Breast epithelium (tissue), 4 donors: ENCODE measurements around the gene PAOX. TPM values are rescaled to one million over a fixed set of nuclear protein-coding genes. Genes with fewer than 3 reads are reported as not detected.
A peak's percentile ranks its signal among the peaks of the same experiment; 100 is the strongest.

Experiments
- DNase-seq, 2 donors: peaks; one replicate each; pipeline ENCODE4 v3.0.0-alpha.2; 2019; ENCODE audit warnings: low spot score in 2 of 2
- H3K27ac ChIP-seq, 2 donors: fragments of 200-600 bp; sonication (generic) in 1 of 2; one replicate each; pipeline ENCODE4 v1.5.1; 2016 to 2019; ENCODE audit warnings: mild to moderate bottlenecking in 1 of 2
- H3K27me3 ChIP-seq, 2 donors: fragments of 200-600 bp; sonication (generic) in 1 of 2; one replicate each; pipeline versions ENCODE4 v1.5.1 to v1.6.0; 2017 to 2019; ENCODE audit warnings: control low read depth in 1 of 2, mild to moderate bottlenecking in 1 of 2
- H3K36me3 ChIP-seq: fragments of 200-600 bp; one replicate; pipeline ENCODE4 v1.5.1; 2019
- H3K4me1 ChIP-seq, 2 donors: fragments of 200-600 bp; sonication (generic); one replicate each; pipeline ENCODE4 v1.5.1; 2016 to 2019; ENCODE audit warnings: control low read depth in 1 of 2
- H3K4me3 ChIP-seq, 3 donors: fragments of 200-600 bp; sonication (generic); 1 replicate in 2 of 3; 2 replicates in 1 of 3; pipeline ENCODE4 v1.5.1; 2016 to 2019; ENCODE audit warnings: mild to moderate bottlenecking in 3 of 3, moderate library complexity in 2 of 3
- H3K9me3 ChIP-seq, 2 donors: fragments of 200-600 bp; sonication (generic) in 1 of 2; one replicate each; pipeline ENCODE4 v1.5.1; 2016 to 2019; ENCODE audit warnings: control low read depth in 1 of 2
- POLR2A ChIP-seq: fragments of 450-650 bp; IDR thresholded peaks from one replicate; pipeline ENCODE4 v1.6.1; 2016; ENCODE audit warnings: antibody characterized with exemption, mild to moderate bottlenecking, moderate library complexity
- POLR2AphosphoS5 ChIP-seq, 3 donors: sonication (generic); formaldehyde crosslinking; IDR thresholded peaks; one replicate each; pipeline ENCODE4 v1.6.1; 2017; ENCODE audit warnings: antibody characterized with exemption in 3 of 3
- intact Hi-C: fragments of 100-400 bp; cut with DNase I; formaldehyde crosslinking; loops from one replicate; pipeline ENCODE4 v1.15.1; 2023; ENCODE audit warnings: low total_unique reads
- total RNA-seq, 3 donors: library from RNA; depleted of rRNA; stranded (reverse); fragments of >200 nt; gene quantifications; one replicate each; pipeline ENCODE4 v1.1.0, GENCODE V29; 2016
- TF ChIP-seq, protein P1 (sequence below), 3 donors: fragments of 450-650 bp; IDR thresholded peaks; one replicate each; pipeline ENCODE4 v1.5.1; 2016 to 2017; ENCODE audit warnings: antibody characterized with exemption in 3 of 3, mild to moderate bottlenecking in 3 of 3, moderate library complexity in 3 of 3

Gene PAOX
- total RNA-seq, 3 donors from 2014 or later, result 7.5 to 10.5 (median 8.6) TPM

DNA sequence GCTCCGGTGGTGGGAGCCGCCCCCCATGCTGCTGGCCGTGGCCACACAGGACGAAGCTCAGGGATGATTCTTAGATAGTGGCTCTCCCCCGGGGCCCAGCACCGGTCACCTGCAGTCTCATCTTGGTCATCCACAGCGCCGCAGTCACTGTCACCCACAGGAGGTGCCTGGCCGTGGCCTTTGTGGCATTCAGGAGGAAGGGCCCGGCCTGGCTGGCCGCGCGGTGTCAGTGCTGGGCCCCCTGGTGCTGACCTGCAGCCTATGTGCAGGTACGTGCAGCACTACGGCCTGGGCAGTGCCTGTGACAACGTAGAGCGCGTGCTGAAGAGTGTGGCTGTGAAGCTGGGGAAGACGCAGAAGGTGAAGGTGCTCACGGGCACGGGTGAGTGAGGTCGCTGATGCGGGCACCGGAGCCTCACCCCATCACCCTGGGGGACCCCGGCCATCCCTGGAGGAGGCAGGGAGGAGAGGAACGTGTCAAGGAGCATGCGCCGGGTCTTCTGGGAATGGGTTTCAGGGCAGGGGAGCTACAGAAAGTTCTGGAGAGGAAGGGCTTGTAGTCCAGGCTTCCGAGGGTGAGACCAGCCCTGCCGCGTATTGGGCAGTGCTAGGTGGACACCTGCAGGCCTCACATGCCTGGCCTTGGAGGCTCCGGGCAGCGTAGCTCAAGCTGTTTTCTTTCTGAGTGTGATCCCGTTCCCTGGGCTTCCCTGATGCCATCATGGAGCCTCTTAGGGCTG is 40.3 kb downstream of the PAOX start:
- no peak overlapping the region for H3K4me3 ChIP-seq
- DNase-seq, result peak in 1 of 2 donors; percentile 45
- H3K9me3 ChIP-seq, result no peaks in the 10 kb centered on the region
- TF ChIP-seq, protein P1, sequence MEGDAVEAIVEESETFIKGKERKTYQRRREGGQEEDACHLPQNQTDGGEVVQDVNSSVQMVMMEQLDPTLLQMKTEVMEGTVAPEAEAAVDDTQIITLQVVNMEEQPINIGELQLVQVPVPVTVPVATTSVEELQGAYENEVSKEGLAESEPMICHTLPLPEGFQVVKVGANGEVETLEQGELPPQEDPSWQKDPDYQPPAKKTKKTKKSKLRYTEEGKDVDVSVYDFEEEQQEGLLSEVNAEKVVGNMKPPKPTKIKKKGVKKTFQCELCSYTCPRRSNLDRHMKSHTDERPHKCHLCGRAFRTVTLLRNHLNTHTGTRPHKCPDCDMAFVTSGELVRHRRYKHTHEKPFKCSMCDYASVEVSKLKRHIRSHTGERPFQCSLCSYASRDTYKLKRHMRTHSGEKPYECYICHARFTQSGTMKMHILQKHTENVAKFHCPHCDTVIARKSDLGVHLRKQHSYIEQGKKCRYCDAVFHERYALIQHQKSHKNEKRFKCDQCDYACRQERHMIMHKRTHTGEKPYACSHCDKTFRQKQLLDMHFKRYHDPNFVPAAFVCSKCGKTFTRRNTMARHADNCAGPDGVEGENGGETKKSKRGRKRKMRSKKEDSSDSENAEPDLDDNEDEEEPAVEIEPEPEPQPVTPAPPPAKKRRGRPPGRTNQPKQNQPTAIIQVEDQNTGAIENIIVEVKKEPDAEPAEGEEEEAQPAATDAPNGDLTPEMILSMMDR (IDR thresholded peaks at IDR 0.05), result no peak
- TF ChIP-seq POLR2AphosphoS5 (IDR thresholded peaks at IDR 0.05) (no peak), POLR2A (no peak)
- intact Hi-C loops, result no loop called here
- no peaks in the 10 kb centered on the region for H3K4me1 ChIP-seq
- H3K27ac ChIP-seq, result no peak overlapping the region
- peaks cover 0 to 3% of the 10 kb centered on the region in 2 donors for H3K27me3 ChIP-seq
- H3K36me3 ChIP-seq, result no peaks in the 10 kb centered on the region

DNA sequence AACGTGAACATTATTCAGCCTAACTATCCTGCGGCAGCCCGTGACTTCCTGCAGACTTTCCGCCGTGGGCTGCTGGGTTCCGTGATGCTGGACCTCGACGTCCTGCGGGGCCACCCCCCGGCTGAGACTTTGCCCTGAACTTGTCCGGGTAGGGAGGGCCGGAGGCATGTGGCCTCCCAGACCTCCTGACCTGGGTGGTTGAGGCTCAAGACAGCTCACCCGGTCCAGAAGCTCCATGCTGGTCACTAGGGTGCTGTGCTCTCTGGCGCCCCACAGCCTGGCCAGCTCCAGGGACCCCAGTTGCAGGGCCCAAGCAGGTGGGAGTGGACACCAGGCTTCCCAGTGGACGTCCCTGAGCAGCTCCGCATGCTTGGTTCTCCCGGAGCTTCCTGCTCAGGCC is 41.0 kb downstream of the PAOX start:
- no peaks in the 10 kb centered on the region for H3K4me1 ChIP-seq
- H3K36me3 ChIP-seq, result no peaks in the 10 kb centered on the region
- no peak for DNase-seq
- peaks cover 0 to 3% of the 10 kb centered on the region in 2 donors for H3K27me3 ChIP-seq
- no peaks in the 10 kb centered on the region for H3K9me3 ChIP-seq
- intact Hi-C loops, result no loop called here
- TF ChIP-seq, protein P1 (IDR thresholded peaks at IDR 0.05), result no peak
- TF ChIP-seq POLR2A (no peak), POLR2AphosphoS5 (IDR thresholded peaks at IDR 0.05) (no peak)
- no peak overlapping the region for H3K27ac ChIP-seq
- H3K4me3 ChIP-seq, result no peak overlapping the region

DNA sequence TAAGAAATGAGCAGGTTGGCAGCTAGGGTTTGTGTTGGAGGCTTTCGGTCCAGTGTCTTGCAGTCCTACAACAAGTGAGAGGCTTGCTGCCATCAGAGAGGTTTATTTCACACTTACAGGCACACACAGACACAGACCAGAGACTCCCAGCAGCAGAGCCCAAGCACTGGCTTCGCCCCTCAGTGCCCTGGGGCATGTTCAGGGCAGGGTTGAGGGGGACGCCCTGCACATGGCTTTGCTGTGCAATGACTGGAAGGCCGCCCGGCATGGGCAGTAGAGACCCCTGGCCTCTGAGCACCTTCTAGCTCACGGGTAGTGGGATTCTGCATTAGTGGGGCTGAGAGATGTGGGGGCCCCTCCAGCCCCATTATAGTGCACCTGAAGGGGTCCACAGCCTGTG is 41.5 kb downstream of the PAOX start:
- Histone ChIP-seq H3K36me3 (no peaks in the 10 kb centered on the region), H3K4me3 (no peak overlapping the region), H3K27ac (no peak overlapping the region), H3K9me3 (no peaks in the 10 kb centered on the region), H3K4me1 (no peaks in the 10 kb centered on the region), H3K27me3 (peaks cover 0 to 3% of the 10 kb centered on the region in 2 donors)
- TF ChIP-seq POLR2A, result no peak
- TF ChIP-seq, protein P1 (IDR thresholded peaks at IDR 0.05), result no peak
- TF ChIP-seq POLR2AphosphoS5 (IDR thresholded peaks at IDR 0.05), result no peak
- intact Hi-C loops, result no loop called here
- no peak for DNase-seq

DNA sequence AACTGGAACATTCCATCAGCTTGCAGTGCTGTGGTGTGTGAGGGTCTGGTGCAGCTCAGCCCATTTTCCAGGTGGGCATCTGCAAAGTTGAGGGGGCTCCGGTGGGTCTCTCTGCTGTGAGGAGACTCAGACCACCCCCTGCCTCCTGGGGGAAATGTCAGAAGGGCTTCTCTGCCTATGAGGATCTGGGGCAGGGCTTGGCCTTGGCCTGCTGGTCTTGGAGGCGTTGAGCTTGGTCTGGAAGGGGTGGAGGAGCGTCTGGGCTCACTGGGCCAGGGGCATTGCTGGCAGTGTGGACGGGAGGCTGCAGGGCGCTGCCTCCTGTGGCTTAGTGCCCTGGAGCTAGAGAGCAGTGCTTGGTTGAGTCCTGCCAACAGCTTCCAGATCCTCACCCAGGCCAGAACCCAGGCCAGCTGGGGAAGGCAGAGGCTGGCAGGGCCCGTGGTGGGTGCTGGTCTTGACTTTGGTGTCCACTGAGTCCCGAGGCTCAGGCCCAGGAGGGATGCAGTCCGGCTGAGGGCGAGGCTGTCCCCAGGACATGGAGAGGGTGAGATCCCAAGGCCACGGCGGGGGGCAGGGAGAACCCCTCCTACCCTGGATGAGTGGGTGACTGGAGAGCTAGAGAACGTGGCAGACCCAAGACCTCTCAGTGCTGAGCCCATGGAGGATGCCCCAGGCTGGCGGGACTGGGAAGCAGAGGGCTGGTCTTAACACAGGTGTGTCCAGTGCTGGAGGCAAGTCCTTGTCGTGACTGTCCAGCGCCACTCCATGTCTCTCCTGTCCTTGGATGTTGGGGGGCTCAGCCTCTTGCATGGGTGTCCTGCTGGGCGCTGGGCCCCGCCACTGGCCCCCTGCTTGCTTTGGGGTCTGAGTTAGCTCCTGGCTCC is 42.5 kb downstream of the PAOX start:
- Histone ChIP-seq H3K27me3 (peaks cover 0 to 3% of the 10 kb centered on the region in 2 donors), H3K4me3 (no peak overlapping the region), H3K4me1 (no peaks in the 10 kb centered on the region), H3K27ac (no peak overlapping the region), H3K36me3 (no peaks in the 10 kb centered on the region), H3K9me3 (no peaks in the 10 kb centered on the region)
- intact Hi-C loops, result no loop called here
- TF ChIP-seq POLR2A (no peak), POLR2AphosphoS5 (IDR thresholded peaks at IDR 0.05) (no peak)
- TF ChIP-seq, protein P1 (IDR thresholded peaks at IDR 0.05), result no peak
- DNase-seq, result no peak
